Activated T-cell treated with anti-CD3 and anti-CD28 coated beads for 48 hours (primary cell): ENCODE results near the gene PTPRG.

ENCODE experiments used
- DNase-seq: peaks from one replicate; pipeline ENCODE4 v3.0.0-alpha.2; 2020; ENCODE audit warnings: low read depth

Gene PTPRG

DNA sequence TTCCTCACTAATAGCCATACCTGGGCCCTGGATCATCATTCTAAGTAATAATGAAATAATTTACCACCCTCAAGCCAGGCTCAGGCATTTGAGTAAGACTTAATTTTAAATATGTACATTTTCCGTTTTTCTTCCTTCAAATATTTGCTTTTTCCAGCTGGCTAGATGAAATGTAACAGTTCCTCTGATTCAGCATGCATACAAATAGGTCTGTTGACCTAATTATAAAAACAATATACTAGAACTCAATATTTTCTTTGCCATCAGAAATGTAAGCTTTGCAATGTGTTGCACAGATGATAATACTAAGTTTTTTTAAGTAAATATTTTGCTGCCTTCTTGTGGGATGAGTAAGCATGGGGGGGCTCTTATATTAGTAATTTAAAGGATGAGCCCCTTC, 720.4 kb downstream of the PTPRG start:
- no peak for DNase-seq

DNA sequence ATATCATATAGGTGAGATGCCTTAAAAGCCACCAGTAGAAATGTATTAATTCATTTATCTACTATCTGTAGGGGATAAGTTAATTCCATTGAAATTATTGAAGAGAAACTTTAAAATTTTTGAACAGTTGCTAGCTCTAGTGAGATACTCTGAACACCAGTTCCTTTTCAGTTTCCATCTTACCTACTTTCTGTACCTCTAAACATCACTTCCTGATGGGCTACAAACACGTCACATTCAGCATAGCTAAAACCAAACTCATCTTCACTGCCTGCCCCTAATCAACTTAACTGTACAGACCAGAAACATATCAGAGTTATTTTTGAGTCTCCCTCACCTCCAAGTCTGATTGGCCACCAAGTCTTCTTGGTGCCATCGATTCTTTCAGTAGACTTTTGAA, 723.1 kb downstream of the PTPRG start:
- DNase-seq: no peak

DNA sequence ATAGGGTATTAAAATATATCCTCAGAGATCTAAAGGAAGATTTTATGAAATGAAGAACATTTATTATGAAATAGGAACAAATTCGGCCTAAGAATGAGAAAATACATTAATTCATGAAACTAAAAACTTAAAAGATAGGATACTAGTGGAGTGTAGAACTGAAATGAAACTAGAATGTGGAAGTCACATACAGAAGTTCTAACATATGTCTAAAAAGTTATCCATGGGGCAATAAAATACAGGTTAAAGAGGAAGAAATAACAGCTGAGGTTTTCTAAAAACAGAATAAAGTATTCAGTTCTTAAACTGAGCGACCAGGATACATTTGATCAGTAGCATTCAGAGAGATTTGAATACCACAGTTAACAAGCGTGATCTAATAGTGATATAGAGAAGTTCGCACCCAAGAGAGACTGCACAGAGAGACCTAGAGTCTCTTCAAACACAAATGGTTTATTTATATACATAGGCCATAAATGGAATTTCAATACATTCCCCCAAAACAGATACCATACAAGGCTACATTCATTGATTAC, 726.1 kb downstream of the PTPRG start:
- DNase-seq: no peak

- DNase-seq: no peak
Observed at GRCh38 chr3:62289922-62290321, 728.6 kb downstream of the PTPRG start.

DNA sequence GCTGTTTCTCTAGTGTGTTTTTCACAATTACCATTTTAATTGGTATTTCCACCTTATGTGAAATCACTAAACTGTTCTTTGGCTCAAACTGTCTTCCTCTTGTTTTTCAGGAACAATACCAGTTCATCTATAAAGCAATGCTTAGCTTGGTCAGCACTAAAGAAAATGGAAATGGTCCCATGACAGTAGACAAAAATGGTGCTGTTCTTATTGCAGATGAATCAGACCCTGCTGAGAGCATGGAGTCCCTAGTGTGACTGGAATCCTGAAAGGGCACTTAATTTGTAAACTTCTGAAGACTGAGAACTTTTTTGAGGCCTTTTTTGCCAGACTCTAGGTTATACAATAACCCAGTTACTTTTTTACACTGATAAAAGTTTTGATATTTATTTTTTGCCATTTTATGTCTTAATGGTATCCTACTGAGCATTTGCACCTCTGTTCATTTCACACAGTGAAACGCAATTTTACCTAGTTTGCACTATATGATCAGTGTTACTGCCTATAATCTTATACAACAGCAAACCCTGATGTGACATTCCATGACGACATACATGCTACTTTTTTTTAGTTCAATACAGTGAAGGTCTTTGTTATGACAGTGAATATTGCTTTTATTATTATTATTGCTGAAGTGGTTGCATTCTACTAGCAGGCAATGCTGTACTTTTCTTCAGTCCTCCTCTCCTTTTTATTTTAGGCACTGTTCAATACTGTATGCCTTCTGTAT, 731.8 kb downstream of the PTPRG start:
- no peak for DNase-seq

- DNase-seq: no peak
Observed at GRCh38 chr3:62295571-62295970, 734.2 kb downstream of the PTPRG start.

- no peak for DNase-seq
Observed at GRCh38 chr3:62300617-62301016, 739.2 kb downstream of the PTPRG start.

- no peak for DNase-seq
Observed at GRCh38 chr3:62312201-62312600, 750.8 kb downstream of the PTPRG start.

DNA sequence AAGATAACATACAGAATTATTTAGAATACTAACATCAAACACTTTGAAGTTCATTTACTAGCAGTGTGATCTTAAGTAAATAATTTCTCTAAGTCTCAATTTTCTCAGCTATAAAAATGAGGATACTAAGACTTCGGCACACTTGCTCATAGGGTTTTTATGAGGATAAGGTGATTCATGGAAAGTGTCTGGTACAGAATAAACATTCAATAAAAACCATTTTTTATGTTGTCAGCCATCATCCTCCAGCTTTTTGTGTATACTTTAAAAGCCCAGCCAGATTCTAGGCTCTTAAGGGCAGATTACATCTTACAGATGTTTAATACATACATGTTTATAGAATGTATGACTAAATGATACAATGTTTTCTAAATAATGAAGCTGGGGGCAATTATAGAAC, 755.2 kb downstream of the PTPRG start:
- DNase-seq: no peak

DNA sequence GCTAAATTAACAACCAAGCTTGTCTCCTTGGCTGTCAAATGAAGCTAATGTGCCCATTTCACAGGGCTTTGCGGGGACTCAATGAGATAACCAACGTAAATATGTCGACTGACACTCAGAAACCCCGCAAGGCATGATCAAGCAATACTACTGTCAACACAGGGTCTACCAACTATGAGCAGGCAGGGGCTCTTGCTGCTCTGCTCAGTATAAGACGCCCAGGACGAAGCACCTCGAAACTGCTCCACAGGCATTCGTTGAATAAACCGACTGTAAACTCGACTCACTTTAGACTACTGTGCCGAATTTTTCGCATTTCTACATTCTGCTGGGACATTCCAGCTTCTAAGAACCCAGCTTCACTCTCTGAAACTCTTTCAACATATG, 757.0 kb downstream of the PTPRG start:
- no peak for DNase-seq

DNA sequence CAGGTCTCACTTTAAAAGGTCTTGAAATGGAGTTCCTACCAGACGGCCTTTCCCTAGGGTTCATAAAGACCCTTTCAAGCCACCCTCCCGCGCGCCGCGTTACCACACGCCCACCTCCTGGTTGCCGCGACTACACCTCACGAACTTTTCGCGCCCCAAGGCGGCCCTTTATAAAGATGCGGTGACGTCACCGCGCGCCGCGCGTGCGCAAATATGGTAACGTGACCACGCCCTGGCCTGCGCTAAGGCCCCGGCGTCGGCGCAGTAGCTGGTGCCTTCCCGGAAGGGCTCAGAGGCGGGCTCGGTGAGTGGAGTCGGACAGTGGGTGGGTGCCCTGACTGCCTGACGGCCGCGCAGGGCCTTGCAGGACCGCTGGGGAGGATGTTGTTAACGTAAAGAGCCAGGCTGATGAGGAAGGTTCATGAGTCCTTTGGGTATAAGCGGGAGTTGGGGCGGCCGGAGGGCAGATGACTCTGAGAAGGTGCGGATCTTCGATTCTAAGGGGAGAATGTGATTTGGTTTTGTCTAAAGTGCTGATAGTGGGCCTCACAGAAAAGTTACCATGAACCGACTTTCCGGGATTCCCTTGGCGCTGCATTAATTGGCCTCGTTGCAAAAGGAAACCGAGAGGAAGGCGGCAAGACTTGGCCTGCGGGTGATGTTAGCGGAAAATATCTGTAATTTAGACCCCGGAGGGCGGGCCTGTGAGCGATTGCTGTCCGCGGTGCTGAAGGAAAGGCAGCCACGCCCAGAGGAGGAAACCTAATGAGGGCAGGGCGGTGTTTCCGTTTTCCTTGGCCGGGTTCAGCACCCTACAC, 757.6 kb downstream of the PTPRG start:
- DNase-seq: peak; percentile 74

DNA sequence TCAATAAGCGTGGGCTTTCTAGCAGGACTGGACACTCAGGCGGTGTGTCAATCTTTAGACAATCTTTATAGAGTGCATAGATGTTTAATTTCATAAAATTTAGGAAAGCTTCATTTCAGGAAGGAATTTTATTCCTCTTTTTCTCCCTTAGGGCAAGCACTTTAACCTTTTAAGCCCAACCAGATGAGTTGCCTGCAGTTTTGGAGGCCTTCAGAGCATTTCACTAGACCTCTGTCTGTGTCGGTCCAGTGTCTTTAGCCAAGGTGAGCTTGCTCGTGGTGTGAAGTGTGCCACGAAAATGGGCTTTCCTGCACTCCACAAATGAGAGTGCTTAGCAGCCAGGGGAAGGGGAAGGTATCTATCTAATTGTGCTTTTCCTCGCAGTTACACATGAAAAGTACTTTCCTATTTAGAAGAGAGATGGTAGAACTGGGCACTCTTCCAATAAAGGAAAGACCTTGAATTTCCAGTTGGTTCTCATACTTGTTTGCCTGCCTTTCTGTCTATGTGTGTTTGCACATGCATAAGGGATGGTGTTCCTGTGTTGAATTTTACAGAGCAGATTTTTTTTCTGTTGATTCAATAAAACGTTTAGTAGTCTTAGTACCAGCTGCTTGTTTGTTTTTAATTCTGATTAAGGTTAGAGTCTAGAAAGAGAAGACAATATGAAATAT, 758.3 kb downstream of the PTPRG start:
- no peak for DNase-seq

- no peak for DNase-seq
Observed at GRCh38 chr3:62323241-62323640, 761.9 kb downstream of the PTPRG start.

DNA sequence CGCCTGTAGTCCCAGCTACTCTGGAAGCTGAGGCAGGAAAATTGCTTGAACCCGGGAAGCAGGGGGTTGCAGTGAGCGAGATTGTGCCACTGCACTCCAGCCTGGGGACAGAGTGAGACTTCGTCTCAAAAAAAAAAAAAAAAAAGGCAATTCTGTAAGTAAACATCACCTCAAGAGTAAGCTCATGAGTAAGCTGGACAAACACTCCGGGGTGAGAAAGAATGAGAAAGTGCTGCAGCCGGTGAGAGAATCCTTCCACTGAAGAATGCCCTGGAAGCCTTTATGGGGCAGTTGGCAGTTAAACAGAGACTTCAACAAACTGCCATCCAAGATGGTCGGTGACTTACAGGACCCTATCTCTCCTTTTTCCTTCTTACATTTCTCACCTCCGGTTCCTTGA, 764.5 kb downstream of the PTPRG start:
- no peak for DNase-seq

DNA sequence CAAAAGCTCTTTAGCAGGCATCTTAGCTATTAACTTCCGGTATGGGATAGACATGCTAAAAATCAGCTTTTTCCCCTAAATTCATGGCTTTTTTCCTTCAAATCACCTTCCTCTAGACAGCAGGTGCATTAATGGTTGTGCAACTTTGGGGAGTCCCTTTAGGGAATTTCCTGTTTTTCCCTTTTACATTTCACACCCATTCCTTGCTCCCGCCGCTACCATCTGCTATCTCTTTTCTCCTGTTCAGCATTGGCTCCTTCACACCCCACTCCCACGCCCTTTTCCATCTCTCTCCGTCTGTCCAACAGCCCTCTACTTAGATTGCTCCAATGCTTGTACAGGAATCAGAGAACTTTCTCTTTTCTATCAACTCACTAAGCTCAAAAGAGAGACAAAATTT, 768.6 kb downstream of the PTPRG start:
- DNase-seq: no peak

- no peak for DNase-seq
Observed at GRCh38 chr3:62332017-62332416, 770.6 kb downstream of the PTPRG start.

GRCh38 chr3:62332835-62333244, 771.5 kb downstream of the PTPRG start:
- DNase-seq: no peak

GRCh38 chr3:62335196-62335595, 773.8 kb downstream of the PTPRG start:
- DNase-seq: no peak

DNA sequence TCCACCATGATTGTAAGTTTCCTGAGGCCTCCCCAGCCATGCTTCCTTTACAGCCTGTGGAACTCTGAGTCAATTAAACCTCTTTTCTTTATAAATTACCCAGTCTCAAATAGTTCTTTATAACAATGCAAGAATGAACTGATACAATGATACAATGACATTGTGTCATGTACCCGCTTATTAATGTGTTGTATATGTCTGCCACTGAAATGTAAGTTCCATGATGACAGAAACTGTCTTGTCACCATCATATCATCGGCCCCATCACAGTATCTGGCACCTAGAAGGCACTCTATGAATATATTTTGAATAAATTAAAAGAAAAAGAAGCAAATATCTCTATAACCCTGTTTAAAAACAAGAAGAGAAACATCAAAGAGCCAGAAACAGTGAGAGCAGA, 782.4 kb downstream of the PTPRG start:
- DNase-seq: no peak
